IPS-NIHi7 (cell line): Measurements from ENCODE around the gene ADGRG7.

Source experiments
- DNase-seq: peaks from one replicate; pipeline ENCODE4 v3.0.0; 2012; ENCODE audit warnings: mixed read lengths; ENCODE audit errors: extremely low spot score

The ADGRG7 gene

DNA sequence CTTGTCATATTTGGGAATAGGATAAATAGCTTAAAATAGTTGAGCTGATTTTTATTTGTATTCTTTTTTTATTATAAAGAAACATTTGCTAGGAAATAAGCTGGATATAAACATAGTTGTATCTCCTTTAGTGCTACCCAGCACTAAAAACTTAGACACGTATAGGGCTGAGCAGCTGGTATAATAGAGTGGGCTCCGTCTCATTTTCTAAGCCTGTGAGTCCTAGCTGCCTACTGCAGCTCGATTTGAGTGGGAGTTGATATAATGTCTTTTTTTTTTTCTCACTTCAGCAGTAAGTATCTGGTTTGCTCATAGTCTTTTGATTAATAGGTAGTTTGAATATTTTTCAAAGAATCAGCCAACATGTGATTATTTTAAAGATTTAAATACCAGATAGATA lies 134.1 kb downstream of the ADGRG7 start:
- no peak for DNase-seq

DNA sequence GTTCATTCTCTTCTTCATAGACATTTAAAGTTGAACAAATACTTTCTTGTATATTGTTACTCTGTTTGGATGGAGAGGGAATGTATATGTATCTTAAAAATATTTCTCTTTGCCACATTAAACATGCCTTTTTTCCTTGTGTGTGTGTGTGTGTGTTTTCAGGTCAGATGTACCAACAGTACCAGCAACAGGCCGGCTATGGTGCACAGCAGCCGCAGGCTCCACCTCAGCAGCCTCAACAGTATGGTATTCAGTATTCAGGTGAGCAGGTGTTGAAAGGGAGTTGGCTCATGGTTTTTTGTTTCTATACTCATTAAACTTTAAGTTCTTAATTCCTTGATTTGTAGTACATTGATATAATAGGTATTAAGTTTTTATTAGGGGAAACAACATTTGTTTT lies 135.3 kb downstream of the ADGRG7 start:
- DNase-seq, result no peak
